Mammary epithelial cell (primary cell): ENCODE measurements around the gene WWC1.

Experiments
- EZH2 ChIP-seq: IDR thresholded peaks from 2 replicates; pipeline ENCODE4 v1.6.1; 2012; ENCODE audit warnings: low read length, inconsistent platforms, borderline replicate concordance
- TF ChIP-seq, protein P1 (sequence below), 2 donors: IDR thresholded peaks in 1 of 2; conservative IDR thresholded peaks in 1 of 2; 2 replicates each; pipeline ENCODE4 v1.5.1; 2011 to 2012; ENCODE audit warnings: inconsistent platforms in 2 of 2, low read length in 2 of 2, mild to moderate bottlenecking in 2 of 2, control low read depth in 1 of 2, low read depth in 1 of 2; ENCODE audit not compliant: insufficient read depth in 1 of 2; ENCODE audit errors: extremely low read depth in 1 of 2

DNA sequence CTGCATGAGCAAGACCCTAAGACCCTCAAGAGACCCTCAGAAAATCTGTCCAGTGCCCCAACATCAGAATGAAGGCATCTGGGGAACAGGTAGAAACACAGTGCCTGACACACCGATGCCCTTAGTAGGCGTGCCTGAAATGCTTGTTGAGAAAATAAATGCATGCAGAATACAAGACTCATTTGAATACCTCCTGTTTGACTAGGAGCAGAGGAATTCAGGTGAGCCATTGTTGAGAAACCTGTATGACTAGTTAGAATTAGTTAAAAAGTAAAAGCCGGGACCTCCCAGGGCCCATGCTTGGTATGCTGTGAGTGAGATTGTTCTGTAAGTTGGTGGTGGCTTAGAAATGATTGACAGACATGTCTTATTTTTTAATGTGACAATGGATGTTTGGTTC lies 55.0 kb downstream of the WWC1 start:
- TF ChIP-seq, protein P1, sequence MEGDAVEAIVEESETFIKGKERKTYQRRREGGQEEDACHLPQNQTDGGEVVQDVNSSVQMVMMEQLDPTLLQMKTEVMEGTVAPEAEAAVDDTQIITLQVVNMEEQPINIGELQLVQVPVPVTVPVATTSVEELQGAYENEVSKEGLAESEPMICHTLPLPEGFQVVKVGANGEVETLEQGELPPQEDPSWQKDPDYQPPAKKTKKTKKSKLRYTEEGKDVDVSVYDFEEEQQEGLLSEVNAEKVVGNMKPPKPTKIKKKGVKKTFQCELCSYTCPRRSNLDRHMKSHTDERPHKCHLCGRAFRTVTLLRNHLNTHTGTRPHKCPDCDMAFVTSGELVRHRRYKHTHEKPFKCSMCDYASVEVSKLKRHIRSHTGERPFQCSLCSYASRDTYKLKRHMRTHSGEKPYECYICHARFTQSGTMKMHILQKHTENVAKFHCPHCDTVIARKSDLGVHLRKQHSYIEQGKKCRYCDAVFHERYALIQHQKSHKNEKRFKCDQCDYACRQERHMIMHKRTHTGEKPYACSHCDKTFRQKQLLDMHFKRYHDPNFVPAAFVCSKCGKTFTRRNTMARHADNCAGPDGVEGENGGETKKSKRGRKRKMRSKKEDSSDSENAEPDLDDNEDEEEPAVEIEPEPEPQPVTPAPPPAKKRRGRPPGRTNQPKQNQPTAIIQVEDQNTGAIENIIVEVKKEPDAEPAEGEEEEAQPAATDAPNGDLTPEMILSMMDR (conservative IDR thresholded peaks at IDR 0.05 in 1 of 2, IDR thresholded peaks at IDR 0.05 in 1 of 2; ENCODE audit: extremely low read depth in 1 of 2, insufficient read depth in 1 of 2, low read depth in 1 of 2, low read length in 2 of 2), result no peak
- TF ChIP-seq EZH2, result no peak
